Endothelial cell of umbilical vein (primary cell): ENCODE data around the gene MAP3K14. TPM values are rescaled to one million over a fixed set of nuclear protein-coding genes. Genes with fewer than 3 reads are reported as not detected.

Experiments used
- BruUV-seq: library from RNA; stranded (reverse); fragments of 400-500 nt; replicated peaks from 2 replicates; lab custom pipeline; 2021; lab: Mats Ljungman, UMichigan
- CTCF ChIA-PET: fragments of 300-600, 350-600 bp; sonication (Branson Sonifier 250); formaldehyde crosslinking; loops from one replicate; lab custom pipeline; 2021; ENCODE audit warnings: antibody characterized with exemption, inconsistent platforms; lab: Charles Lee
- POLR2A ChIA-PET: fragments of 300-600, 350-600 bp; sonication (Branson Sonifier 250); formaldehyde crosslinking; loops from one replicate; lab custom pipeline; 2021; ENCODE audit warnings: antibody characterized with exemption, inconsistent platforms; lab: Charles Lee
- DNase-seq: peaks from one replicate; pipeline ENCODE4 v3.0.0-alpha.2; 2011; ENCODE audit warnings: low read depth, low spot score
- FAIRE-seq: peaks from 2 replicates; lab custom pipeline; 2011; peaks lifted over from hg19 to GRCh38; lab: Jason Lieb, UNC
- H2AFZ ChIP-seq: 2 replicates; pipeline ENCODE4 v1.6.0; 2012; ENCODE audit warnings: low read depth, low read length, control low read depth, inconsistent platforms
- H3K27ac ChIP-seq: 2 replicates; pipeline ENCODE4 v1.5.1; 2011; ENCODE audit warnings: low read depth, mild to moderate bottlenecking, control low read depth, low read length, moderate library complexity; ENCODE audit not compliant: insufficient read depth
- H3K27me3 ChIP-seq, 2 experiments: 2 replicates each; pipeline versions ENCODE4 v1.6.0 to v1.6.1; 2011; ENCODE audit warnings: low read length in 2 of 2, mixed read lengths in 1 of 2; ENCODE audit not compliant: control insufficient read depth in 2 of 2, insufficient read depth in 2 of 2
- H3K36me3 ChIP-seq, 2 experiments: 2 replicates in 1 of 2; 3 replicates in 1 of 2; pipeline ENCODE4 v1.5.1; 2011; ENCODE audit warnings: low read length in 2 of 2, mild to moderate bottlenecking in 1 of 2, moderate library complexity in 1 of 2; ENCODE audit not compliant: control insufficient read depth in 2 of 2, insufficient read depth in 2 of 2; ENCODE audit errors: extremely low read depth in 1 of 2
- H3K4me1 ChIP-seq: 3 replicates; pipeline ENCODE4 v1.5.1; 2011; ENCODE audit warnings: mild to moderate bottlenecking, low read length; ENCODE audit not compliant: control insufficient read depth, insufficient read depth; ENCODE audit errors: extremely low read depth
- H3K4me2 ChIP-seq: 2 replicates; pipeline ENCODE4 v1.6.1; 2011; ENCODE audit warnings: low read length, control low read depth, mixed read lengths; ENCODE audit not compliant: insufficient read depth
- H3K4me3 ChIP-seq, 3 experiments: fragments of 200-600 bp in 1 of 3; sonication (generic), shearing (Covaris generic) in 1 of 3; replicated peaks in 1 of 3; 2 replicates each; pipeline ENCODE4 v1.5.1; 2011 to 2016; ENCODE audit warnings: control low read depth in 3 of 3, low read length in 3 of 3, mild to moderate bottlenecking in 2 of 3, inconsistent platforms in 1 of 3, low read depth in 1 of 3, moderate library complexity in 1 of 3; ENCODE audit not compliant: insufficient read depth in 1 of 3
- H3K79me2 ChIP-seq: 2 replicates; pipeline ENCODE4 v1.6.0; 2012; ENCODE audit warnings: low read length, inconsistent platforms; ENCODE audit not compliant: control insufficient read depth, insufficient read depth
- H3K9ac ChIP-seq: replicated peaks from 2 replicates; pipeline ENCODE3; 2011; ENCODE audit warnings: low read length, control low read depth; ENCODE audit not compliant: insufficient read depth; ENCODE audit errors: extremely low read depth
- H3K9me1 ChIP-seq: replicated peaks from 3 replicates; pipeline ENCODE4 v1.6.0; 2011; ENCODE audit warnings: mild to moderate bottlenecking, low read length; ENCODE audit not compliant: control insufficient read depth, insufficient read depth; ENCODE audit errors: extremely low read depth
- H3K9me3 ChIP-seq: replicated peaks from 2 replicates; pipeline ENCODE4 v1.5.1; 2012; ENCODE audit warnings: low read length, inconsistent platforms; ENCODE audit not compliant: control insufficient read depth, insufficient read depth
- H4K20me1 ChIP-seq: replicated peaks from 2 replicates; pipeline ENCODE3; 2011; ENCODE audit warnings: mild to moderate bottlenecking, low read length; ENCODE audit not compliant: control insufficient read depth, insufficient read depth; ENCODE audit errors: extremely low read depth
- EZH2 ChIP-seq: IDR thresholded peaks from 2 replicates; pipeline ENCODE4 v1.6.1; 2012; ENCODE audit warnings: borderline replicate concordance, low read depth, mild to moderate bottlenecking, moderate library complexity, low read length, inconsistent platforms; ENCODE audit not compliant: severe bottlenecking
- FOS ChIP-seq: IDR thresholded peaks from 2 replicates; pipeline ENCODE4 v1.6.1; 2011; ENCODE audit warnings: mild to moderate bottlenecking, low read length, moderate library complexity, borderline replicate concordance; ENCODE audit not compliant: insufficient read depth
- GATA2 ChIP-seq: IDR thresholded peaks from 2 replicates; pipeline ENCODE4 v1.7.0; 2011; ENCODE audit warnings: low read depth, mild to moderate bottlenecking, moderate library complexity, mixed read lengths, low read length; ENCODE audit not compliant: insufficient read length, insufficient read depth
- JUN ChIP-seq: IDR thresholded peaks from 2 replicates; pipeline ENCODE4 v1.6.1; 2011; ENCODE audit warnings: borderline replicate concordance, low read depth; ENCODE audit not compliant: insufficient read length, insufficient read depth
- MYC ChIP-seq: IDR thresholded peaks from one replicate; pipeline ENCODE4 v1.6.1; 2011; ENCODE audit warnings: mild to moderate bottlenecking, low read depth, low read length
- POLR2A ChIP-seq: IDR thresholded peaks from 2 replicates; pipeline ENCODE4 v1.6.1; 2012; ENCODE audit warnings: low read depth, mild to moderate bottlenecking, control low read depth, low read length
- POLR2AphosphoS5 ChIP-seq: IDR thresholded peaks from 2 replicates; pipeline ENCODE4 v1.6.1; 2012; ENCODE audit warnings: low read depth, mild to moderate bottlenecking, control low read depth, low read length, moderate library complexity; ENCODE audit not compliant: insufficient read depth
- dilution Hi-C: fragments of 300-500 bp; cut with MboI; formaldehyde crosslinking; loops from one replicate; pipeline ENCODE4 v1.15.0; 2019; ENCODE audit warnings: low sequenced_read_pairs; ENCODE audit not compliant: extremely low pct_ligation_motif_present
- intact Hi-C: fragments of 100-400 bp; cut with micrococcal nuclease; formaldehyde crosslinking; loops from one replicate; pipeline ENCODE4 v1.10.0; 2022
- polyA plus RNA-seq, 4 experiments: library from polyadenylated mRNA; depleted of rRNA in 3 of 4; stranded (reverse) in 3 of 4; unstranded in 1 of 4; fragments of >200 nt; gene quantifications; 2 replicates each; pipeline versions ENCODE4 v1.2.1 to v1.2.3, GENCODE V29; 2011 to 2012; ENCODE audit warnings: missing spikeins in 1 of 4
- total RNA-seq: library from RNA; stranded (reverse); gene quantifications from 2 replicates; pipeline ENCODE4 v1.2.3, GENCODE V29; 2021
- TF ChIP-seq, protein P1 (sequence below), 2 donors: IDR thresholded peaks; 1 replicate in 1 of 2; 2 replicates in 1 of 2; pipeline ENCODE4 v1.5.1; 2011; ENCODE audit warnings: low read length in 2 of 2, mild to moderate bottlenecking in 2 of 2, moderate library complexity in 2 of 2, control low read depth in 1 of 2, inconsistent platforms in 1 of 2, low read depth in 1 of 2; ENCODE audit not compliant: insufficient read depth in 1 of 2; ENCODE audit errors: extremely low read depth in 1 of 2
- TF ChIP-seq, protein P2 (sequence below): IDR thresholded peaks from 2 replicates; pipeline ENCODE4 v1.6.1; 2011; ENCODE audit not compliant: insufficient read depth, insufficient read length

MAP3K14 gene
- total and polyA plus RNA-seq, 2 donors (not counting 3 experiments of a cell fraction or from before 2014, with no cell fraction given): 5.4 to 9.8 TPM

DNA sequence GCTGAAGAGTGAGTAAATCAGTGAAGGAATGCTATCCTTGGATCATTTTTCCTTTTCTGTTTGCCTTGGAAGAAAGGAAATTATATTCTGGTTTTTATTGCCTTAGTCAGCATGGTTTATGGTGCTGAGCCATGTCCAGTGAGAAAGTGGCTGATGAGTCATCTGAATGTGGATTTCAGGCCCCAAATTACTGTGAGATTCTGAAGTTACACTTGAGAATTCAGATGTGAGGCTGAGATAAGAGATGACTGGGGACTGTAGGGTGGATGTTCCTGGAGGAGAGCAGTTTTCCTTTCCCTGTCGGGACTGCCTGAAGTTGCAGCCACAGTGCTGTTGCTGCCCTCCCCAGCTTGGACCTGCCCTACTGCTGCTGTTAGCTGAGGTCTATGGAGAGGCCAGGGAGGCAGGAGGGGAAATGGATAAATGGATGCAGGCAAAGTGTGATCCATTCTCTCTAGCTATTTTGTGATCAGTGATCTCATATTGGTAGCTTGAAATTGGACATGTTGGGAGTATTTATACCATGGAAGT, 4.2 kb upstream of the MAP3K14 start:
- POLR2A ChIA-PET: no interaction called here
- Histone ChIP-seq H3K9me1 (no peaks in the 10 kb centered on the region), H3K27ac (peak overlapping the region; percentile 20), H3K79me2 (peaks cover 5% of the 10 kb centered on the region), H3K9me3 (no peaks in the 10 kb centered on the region), H3K4me3 (no peak overlapping the region), H3K27me3 (no peaks in the 10 kb centered on the region), H3K4me2 (no peak overlapping the region), H3K9ac (no peak overlapping the region), H3K36me3 (no peaks in the 10 kb centered on the region), H3K4me1 (peaks cover 24% of the 10 kb centered on the region), H4K20me1 (no peaks in the 10 kb centered on the region), H2AFZ (peak overlapping the region; percentile 22)
- DNase-seq: peak; percentile 89
- FAIRE-seq: peak; percentile 99
- dilution Hi-C loops: no loop called here
- CTCF ChIA-PET: interaction anchor here (1.1 to 2.2 kb wide), 4 partner anchors 17 to 44 kb away, joined by 3 to 11 read pairs (median 4); no protein-coding TSS in a partner anchor
- BruUV-seq: no TSS peak
- TF ChIP-seq, protein P1, sequence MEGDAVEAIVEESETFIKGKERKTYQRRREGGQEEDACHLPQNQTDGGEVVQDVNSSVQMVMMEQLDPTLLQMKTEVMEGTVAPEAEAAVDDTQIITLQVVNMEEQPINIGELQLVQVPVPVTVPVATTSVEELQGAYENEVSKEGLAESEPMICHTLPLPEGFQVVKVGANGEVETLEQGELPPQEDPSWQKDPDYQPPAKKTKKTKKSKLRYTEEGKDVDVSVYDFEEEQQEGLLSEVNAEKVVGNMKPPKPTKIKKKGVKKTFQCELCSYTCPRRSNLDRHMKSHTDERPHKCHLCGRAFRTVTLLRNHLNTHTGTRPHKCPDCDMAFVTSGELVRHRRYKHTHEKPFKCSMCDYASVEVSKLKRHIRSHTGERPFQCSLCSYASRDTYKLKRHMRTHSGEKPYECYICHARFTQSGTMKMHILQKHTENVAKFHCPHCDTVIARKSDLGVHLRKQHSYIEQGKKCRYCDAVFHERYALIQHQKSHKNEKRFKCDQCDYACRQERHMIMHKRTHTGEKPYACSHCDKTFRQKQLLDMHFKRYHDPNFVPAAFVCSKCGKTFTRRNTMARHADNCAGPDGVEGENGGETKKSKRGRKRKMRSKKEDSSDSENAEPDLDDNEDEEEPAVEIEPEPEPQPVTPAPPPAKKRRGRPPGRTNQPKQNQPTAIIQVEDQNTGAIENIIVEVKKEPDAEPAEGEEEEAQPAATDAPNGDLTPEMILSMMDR (IDR thresholded peaks at IDR 0.05; ENCODE audit: extremely low read depth in 1 of 2, insufficient read depth in 1 of 2, low read depth in 1 of 2, low read length in 2 of 2): no peak
- TF ChIP-seq GATA2 (peak; percentile 99), EZH2 (no peak), JUN (peak; percentile 95), POLR2AphosphoS5 (peak; percentile 47), FOS (peak; percentile 96), POLR2A (no peak), MYC (no peak)
- TF ChIP-seq, protein P2, sequence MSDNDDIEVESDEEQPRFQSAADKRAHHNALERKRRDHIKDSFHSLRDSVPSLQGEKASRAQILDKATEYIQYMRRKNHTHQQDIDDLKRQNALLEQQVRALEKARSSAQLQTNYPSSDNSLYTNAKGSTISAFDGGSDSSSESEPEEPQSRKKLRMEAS: no peak
- intact Hi-C loops: no loop called here
